Kidney capillary endothelial cell (primary cell): Measurements from ENCODE around the gene HAO1.
A peak's percentile ranks its signal among the peaks of the same experiment; 100 is the strongest.
"Not testable (repeated sequence)": the region's sequence is repeated elsewhere in the genome, so short reads cannot be mapped to it uniquely, and the experiment has no call there.

Experiments
- DNase-seq: peaks from one replicate; pipeline ENCODE4 v3.0.0-alpha.2; 2018; ENCODE audit warnings: low spot score

The HAO1 gene

DNA sequence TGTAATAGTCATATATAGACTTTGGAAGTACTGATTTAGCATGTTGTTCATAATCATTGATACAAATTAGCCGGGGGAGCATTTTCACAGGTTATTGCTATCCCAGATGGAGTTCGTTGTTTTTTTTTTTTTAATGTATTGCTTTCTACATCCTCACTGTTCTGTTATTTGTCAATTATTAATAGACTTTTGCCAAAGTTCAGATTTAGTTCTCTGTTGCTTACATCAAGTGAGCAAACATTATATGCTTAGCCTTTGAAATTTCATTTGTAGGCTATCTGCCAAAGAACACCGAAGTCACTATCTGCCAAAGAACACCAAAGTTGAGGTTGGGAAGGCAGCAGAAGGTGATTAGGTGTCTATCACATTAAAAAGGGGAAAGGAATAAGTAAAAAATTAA, at the start of gene HAO1:
TSS of gene HAO1 (minus strand) at position 118 of the 400 bp plus-strand sequence. CDS start at position 82, 36 bp downstream.
- DNase-seq, result no peak

DNA sequence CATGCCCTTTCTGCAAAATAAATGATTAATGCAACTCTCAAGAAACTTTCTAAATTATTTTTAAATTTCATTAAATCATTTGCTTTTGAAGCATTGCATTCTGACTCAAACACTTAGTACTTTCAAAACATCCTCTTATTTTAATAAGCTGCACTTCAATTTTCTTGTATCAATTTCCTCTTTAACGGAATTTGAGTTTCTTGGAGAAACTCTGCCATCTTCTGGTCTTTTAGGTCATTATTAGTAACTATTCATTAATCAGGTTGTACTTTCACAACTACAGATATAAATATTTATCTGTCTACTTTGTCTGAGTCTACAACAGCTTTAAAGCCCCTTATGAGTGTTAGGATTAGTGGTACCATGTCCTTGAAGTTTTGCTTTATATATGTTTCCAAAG, 49.1 kb upstream of the HAO1 start:
- no peak for DNase-seq

DNA sequence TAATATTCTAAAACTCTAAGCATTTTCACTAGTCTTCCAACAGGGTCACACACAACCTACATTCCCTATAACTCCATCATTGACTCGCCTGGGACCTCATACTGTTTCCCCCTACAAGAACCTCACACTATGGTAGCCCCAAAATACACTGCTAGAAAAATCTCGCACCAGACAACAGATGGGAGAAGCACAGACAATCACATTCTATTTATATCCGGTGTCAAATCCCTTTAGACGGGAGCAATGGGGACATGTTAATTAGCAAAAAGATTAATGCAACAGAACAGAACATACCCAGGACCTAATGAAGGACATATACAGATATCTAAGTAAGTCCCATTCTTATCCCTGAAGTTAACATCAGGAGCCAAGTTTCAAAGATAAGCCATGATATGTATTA, 45.7 kb upstream of the HAO1 start:
- no peak for DNase-seq

DNA sequence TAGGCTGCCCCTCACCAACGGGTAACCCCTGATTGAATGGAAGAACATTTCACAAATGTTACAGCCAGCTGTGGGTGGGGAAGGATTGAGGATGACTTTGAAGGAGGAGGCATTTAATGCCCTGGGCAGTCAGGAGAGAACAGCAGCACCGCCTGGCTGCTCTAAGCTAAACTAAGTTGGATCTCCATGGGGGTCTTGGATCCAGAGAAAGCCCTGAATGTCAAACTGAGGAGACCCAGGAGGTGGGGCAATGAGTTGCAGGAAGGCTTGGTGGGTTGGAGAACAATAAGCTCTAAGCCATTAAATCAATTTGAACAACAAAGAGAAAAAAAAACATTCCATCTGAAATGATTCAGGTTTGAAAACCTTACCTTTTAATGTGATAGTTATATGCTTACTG, 43.9 kb upstream of the HAO1 start:
- DNase-seq, result no peak

DNA sequence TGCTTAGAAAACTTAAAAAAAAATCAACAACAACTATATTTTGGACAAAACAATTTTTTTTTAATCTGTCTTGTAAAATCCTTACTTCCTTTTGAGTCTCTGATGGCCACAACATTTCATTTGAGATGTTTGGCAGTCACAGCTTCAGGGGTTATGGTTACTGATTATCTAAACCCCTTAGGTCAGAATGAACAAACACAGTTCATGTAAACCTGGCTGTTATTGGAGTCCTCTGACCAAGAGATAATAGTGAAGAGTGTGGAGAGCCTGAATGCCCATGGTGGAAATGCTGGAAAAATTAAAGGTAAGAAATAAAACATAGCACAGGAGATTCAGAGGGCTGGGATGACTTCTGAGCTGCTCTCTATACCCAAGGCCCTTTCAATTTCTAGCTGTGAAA, 41.1 kb upstream of the HAO1 start:
- DNase-seq, result no peak

DNA sequence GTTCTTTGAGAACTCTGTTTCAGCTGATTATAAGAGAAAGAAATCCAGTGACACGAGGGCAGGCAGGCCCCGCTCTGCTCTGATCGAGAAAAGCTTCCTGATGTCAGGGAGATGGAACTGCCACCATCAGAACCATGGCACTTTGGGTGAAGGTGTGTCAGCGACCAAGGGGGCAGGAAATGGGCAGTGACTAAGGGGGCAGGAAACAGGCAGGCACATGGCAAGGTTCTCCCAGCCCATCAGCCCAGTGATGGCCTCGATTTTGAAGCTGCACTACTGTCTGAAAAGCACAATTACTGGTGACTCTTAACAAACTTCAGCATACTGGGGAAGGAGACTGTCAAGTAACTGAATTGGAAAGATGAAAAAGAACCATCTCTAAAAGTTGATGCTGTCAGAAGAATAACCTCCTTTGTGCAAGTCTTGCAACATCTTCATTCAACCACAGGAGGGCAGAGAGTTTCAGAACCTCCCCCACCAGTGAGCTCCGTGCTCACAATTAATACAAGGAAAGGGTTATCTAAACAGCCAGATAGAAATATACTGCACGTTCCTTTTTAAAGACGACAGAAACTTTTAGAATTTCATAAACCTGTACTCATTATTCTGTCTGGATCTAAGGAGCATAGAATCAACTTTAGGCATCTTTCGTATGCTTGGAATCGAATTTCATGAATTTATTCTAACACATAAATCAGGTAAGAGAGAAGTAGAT, 40.2 kb upstream of the HAO1 start:
- peak; percentile 15 for DNase-seq

DNA sequence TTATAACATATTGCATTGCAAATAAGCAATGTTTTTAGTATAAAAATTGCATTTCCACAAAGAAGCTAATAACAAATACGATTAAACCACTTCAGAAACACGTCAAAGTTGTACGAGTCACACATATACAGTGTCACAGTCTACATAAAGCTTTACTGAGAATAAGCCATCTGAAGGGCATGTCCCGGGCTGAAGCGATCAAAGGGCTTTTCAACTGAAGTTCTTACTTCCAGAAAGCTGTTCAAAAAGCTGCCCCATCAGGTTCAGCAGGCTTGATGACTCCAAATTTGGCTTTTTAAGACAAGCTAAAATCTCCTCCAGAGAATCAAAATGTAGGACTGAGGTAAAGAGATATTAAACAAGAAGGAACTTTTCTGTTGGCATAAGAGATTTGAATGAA, 37.5 kb upstream of the HAO1 start:
- no peak for DNase-seq

DNA sequence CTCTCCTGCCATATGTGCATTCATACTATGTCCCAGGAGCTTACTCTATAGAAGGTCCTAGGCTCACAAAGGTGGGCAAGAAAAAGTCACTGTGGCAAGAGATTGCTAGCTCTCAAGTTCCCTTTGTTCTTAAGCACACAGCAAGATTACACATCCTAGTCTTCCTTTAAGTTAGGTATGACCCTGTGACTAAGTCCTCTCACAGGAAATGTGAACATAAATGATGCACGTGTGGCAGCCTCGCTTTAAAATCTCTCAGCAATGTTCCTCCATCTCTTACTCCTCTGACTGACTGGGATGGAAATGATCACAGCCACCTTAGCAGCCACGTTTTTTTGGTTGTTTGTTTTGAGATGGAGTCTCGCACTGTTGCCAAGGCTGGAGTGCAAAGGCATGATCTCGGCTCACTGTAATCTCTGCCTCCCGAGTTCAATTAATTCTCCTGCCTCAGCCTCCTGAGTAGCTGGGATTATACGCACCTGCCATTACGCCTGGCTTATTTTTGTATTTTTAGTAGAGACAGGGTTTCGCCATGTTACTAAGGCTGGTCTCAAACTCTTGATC, 35.7 kb upstream of the HAO1 start:
- peak; percentile 59 for DNase-seq

DNA sequence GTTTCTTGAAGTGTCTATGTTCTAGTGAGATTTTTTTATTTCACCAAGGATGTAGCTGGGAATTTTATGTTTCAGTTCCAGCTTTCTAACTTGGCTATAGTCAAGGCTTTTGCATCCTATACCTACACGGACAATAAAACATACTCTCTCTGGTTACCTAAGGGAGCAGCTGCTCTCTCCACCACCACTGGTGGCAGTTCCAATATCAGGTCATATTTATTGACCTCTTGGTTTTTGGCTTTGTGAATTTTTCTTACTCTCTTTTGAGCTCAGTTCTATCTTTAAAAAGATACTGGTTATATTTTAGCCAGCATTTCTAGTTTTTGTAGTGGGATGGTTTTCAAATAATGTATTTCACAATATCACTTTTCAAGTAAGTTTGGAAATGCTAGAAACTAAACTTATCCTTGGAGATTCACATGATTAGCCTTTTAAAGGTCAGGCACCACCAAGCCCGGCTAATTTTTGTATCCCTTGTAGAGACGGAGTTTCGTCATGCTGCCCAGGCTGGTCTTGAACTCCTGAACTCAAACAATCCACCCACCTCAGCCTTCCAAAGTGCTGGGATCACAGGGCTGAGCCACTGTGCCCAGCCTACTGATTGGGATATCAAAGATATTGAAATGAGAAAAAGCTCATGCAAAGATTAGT, 34.7 kb upstream of the HAO1 start:
- no peak for DNase-seq

DNA sequence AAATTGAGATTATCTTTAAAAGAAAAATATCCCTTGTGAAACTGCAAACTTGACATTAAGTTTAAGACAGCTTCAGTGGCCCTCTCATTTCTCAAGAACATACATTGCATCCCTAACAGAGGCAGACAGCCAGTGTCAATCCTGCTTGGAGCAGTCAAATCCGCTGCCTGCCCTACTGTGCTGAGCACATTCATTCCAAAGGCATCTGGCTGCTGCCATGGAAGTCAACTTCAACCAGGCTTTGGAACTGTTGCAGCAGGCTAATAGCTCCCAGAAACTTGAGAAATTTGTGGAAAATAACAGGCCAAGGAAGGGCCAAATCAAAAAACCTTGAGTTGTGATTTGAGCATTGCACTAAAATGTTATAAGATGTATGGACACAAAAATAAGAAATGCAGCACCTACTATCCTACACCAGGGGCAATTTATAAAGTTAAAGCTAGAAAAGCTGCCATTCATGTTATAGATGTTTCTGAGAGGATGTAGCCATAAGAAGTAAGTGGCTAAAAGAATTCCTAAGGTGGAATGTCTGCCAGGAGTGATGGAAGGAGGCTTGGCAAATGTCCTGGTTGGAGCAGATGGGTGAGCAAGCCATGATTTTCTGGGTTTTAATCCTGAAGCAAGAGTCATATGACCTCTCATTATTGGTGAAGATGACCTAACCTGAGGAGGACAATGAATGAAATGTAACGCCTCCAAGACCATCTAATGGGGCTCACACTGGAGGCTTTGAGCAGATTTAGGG, 31.4 kb upstream of the HAO1 start:
- DNase-seq, result no peak

DNA sequence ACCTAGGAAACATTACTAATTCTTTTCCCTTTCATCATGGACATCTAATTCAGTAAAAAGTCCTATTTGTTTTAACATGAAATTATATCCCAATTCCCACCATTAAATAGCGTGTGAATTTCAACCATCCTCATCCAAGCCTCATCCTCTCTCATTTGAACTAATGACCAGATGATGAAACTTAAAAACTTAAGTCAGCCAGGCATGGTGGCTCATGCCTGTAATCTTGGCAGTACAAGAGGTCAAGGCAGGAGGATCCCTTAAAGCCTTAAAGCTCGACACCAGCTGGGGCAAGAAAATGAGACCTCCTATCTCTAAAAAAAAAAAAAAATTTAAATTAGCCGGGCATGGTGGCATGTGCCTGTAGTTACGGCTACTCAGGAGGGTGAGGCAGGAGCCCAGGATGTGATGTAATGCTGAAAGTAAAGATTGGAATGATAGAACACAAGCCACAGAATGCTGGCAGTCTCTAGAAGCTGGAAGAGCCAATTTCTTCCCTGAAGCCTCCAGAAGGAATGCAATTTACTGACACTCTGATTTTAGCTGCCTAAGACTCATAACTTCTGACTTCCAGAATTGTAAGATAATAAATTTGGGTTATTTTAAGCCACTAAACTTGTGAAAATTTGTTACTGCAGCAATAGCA, 27.1 kb upstream of the HAO1 start:
- no peak for DNase-seq

DNA sequence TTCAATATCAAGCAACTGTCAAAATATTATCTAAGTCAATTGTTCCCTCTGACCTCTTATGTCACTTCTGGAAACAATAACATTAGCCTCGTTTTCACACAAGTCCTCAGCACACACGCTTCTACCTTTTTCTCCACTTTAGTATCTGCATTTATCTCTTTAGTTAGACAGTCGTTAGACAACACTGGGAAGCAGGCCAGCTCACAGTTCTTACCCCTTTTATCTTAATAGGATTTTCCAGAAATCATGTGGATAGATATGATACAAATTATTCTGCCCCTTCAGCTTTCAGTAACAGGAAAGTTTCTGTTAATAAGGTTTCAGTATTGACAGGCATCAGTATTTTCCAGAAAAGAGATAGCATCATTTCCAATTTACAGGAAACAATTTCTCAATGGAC, 25.9 kb upstream of the HAO1 start:
- DNase-seq, result no peak

DNA sequence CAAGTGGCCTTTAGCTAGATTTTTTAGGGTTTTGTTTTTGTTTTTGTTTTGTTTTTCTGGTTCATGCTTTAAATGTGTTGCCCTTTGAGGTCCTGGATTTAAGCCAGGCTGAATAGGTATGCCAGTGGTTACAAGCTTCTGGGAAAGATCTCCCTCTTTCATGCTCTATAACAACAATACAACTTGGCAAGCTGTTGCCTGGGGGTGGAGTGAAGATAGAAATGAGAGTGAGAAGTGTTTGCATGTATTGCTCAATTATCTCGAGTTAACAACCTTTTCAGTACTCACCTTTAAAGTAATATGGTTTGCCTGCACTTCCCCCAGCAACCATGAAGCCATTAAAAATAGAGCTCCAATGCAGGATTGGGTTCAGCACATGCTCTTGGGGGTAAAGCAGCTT, 19.2 kb upstream of the HAO1 start:
- DNase-seq, result no peak

DNA sequence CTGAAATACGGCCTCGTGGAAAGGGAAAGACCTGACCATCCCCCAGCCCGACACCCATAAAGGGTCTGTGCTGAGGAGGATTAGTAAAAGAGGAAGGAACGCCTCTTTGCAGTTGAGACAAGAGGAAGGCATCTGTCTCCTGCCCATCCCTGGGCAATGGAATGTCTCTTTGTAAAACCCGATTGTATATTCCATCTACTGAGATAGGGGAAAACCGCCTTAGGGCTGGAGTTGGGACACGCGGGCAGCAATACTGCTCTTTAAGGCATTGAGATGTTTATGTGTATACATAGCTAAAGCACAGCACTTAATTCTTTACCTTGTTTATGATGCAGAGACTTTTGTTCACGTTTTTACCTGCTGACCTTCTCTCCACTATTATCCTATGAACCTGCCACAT, 16.3 kb upstream of the HAO1 start:
- DNase-seq, result not testable (repeated sequence)

DNA sequence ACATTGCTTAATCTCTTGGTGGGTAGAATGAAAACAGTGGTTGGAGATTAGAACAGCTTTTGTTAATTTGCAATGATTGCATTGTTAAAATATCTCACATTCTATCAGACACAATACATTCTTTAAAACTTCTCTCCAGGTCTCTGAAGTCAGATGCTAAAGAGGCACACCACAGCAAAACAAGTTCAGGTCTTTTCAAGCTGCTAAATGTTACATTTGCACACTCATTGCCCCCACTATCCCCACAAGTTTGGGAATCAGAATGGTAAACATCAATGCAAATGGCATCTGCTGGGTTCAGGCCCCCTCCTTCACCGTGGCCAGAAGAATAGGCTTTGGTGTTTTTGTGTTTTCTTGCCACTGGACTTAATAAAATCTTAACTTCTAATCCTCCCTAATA, 10.1 kb upstream of the HAO1 start:
- DNase-seq, result no peak

DNA sequence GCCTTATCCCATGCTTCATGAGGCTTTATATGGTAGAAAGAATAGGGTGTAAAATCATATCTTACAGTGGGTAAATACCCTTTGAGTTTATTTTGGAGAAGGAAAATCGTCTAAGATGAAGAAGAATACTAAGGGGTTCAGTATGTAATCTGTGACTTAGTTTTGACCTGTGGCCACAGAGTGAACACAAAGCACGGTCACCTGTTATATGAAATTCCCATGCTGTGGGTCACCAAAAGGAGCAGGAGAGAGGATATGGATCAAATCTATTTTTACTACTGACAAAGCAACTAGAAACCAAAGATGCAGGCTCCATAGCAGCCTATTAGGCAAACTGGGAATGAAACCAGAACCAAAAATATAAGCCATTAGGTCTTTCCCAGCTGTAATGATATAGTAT, 3.6 kb upstream of the HAO1 start:
- no peak for DNase-seq

DNA sequence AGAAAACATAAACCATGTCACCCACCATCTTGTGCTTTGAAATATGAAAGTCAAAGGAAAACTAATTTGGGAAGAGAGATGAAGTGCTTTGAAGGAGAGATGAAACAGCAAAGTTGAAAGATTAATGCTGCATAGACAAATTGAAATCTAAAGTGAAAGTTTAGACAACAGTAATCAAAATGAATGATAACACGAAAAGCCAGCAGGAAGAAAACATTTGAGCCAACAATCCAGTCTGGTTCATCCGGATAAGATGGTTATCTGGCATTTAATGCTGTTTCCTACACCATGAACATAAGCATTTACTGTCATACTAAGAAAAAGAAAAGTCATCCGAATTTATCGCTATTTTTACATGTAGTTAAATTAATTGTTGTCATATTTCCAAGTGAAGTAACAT, 595 bp downstream of the HAO1 start:
- no peak for DNase-seq

DNA sequence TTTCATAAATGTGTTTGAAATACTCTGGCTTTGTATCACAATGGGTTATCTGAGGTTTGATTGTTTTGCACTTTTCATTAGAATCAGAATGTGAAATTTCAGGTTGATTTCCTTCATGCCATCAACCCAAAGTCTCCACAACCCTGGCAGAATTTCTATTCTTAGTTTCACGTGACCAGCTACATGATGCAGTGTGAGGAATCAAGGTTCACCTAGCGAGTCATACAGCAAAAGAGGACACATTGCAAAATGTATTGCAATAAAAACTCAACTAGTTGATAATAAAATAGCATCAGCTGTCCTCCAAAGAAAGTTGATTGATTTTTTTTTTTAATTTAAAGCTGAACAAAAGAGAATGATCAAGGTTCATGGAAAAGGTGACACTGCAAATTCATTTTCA, 2.2 kb downstream of the HAO1 start:
- DNase-seq, result no peak

DNA sequence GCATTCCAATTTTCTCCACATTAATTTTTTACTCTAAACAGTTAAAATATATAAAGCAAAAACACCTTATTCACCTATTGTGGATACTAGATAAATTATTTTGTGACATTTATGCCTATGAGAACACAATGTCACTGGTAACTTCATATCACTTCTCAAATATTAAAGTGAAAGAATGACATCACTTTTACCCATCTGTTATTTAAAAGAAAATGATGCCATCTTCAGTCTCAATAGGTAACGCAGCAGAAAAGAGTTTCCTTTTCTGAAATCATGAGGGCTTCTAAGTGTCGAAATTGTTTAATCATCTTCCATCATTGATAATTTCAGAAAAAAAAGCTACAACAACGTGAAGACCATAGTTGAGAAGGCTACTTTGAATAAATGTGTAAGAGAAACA, 2.9 kb downstream of the HAO1 start:
- no peak for DNase-seq

DNA sequence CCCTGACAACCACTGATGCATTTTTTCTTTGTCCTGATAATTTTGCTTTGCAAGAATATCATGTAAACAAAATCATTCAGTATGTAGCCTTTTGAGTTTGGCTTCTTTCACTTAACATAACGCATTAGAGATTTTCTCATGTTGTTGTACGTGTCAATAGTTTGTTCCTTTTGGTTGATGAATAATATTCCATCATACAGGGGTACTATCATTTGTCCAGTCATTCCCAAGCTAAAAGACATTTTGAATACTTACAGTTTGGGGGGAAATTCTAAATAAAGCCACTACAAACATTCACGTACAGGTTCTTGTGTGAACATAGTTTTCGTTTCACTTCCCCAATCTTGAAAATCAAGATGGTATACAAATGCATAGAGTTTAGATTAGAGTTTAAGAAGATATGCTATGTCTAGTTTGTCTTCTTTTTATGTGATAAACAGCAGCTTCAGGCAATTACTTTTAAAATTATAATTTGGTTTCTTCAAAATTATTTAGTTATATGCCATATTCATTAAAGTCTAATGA, 5.2 kb downstream of the HAO1 start:
- DNase-seq, result no peak

DNA sequence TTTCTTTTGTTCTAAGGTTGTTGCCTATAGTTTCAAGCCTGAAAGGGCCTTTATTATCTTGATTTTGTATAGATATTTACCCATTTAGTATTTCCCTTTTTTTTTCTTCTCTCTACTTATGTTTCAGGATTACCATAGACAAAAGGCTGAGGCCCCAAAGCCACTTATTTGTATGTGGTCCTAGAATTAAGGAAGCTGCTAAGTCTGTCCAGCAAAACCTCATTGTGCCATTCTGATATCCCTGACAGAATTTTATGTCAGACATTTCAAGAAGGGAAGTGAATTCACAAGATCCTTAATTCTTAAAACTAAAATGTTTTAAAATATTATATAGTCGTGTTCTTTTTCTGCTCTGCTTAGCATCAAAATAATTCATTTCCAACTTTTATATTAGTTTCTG, 6.9 kb downstream of the HAO1 start:
- DNase-seq, result no peak

DNA sequence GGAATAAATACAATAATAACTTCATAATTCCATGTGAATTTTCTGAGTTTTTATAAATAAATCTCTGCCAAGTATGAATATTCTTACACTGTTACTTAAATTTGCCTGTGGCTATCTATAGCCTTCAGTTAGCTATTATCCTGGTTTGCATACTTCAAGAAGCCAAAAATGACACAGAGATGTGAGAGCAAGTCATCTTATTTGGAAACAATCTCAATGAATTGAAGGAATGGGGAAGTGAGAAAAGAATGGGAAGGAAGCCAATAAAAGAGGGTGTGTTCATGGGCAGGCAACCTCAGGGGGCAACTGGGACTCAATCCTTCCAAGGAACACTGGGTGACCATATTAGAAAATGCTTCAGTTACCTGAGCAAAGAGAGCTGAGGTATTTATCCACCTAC, 9.9 kb downstream of the HAO1 start:
- no peak for DNase-seq
